Osteocyte (in vitro differentiated cells): ENCODE results near the gene AEBP2. TPM values are rescaled to one million over a fixed set of nuclear protein-coding genes. Genes with fewer than 3 reads are reported as not detected.

Experiments
- DNase-seq: peaks from one replicate; pipeline ENCODE4 v3.0.0; 2021; ENCODE audit warnings: mixed read lengths; ENCODE audit not compliant: unreplicated experiment; ENCODE audit errors: extremely low spot score
- H3K27ac Mint-ChIP-seq: one replicate; pipeline ENCODE4 v1.8.0; 2021; ENCODE audit warnings: mild to moderate bottlenecking, mixed read lengths; ENCODE audit not compliant: unreplicated experiment
- H3K27me3 Mint-ChIP-seq: one replicate; pipeline ENCODE4 v1.8.0; 2021; ENCODE audit warnings: mixed read lengths; ENCODE audit not compliant: unreplicated experiment
- H3K36me3 Mint-ChIP-seq: one replicate; pipeline ENCODE4 v1.8.0; 2021; ENCODE audit warnings: mixed read lengths; ENCODE audit not compliant: unreplicated experiment
- H3K4me1 Mint-ChIP-seq: one replicate; pipeline ENCODE4 v1.8.0; 2021; ENCODE audit warnings: mixed read lengths; ENCODE audit not compliant: unreplicated experiment
- H3K4me3 Mint-ChIP-seq: one replicate; pipeline ENCODE4 v1.8.0; 2021; ENCODE audit warnings: mild to moderate bottlenecking, moderate library complexity, mixed read lengths; ENCODE audit not compliant: unreplicated experiment
- H3K9me3 Mint-ChIP-seq: one replicate; pipeline ENCODE4 v1.8.0; 2021; ENCODE audit warnings: mixed read lengths; ENCODE audit not compliant: unreplicated experiment
- CTCF ChIP-seq: fragments of 200-600 bp; sonication (generic); IDR thresholded peaks from 2 replicates; pipeline ENCODE4 v1.5.0; 2021; ENCODE audit warnings: antibody characterized with exemption, mild to moderate bottlenecking, moderate library complexity
- total RNA-seq: library from RNA; stranded (reverse); gene quantifications from 2 replicates; pipeline ENCODE4 v1.2.1, GENCODE V29; 2021

The AEBP2 gene
- total RNA-seq, 1 donor from 2014 or later, result 33.5 TPM

DNA sequence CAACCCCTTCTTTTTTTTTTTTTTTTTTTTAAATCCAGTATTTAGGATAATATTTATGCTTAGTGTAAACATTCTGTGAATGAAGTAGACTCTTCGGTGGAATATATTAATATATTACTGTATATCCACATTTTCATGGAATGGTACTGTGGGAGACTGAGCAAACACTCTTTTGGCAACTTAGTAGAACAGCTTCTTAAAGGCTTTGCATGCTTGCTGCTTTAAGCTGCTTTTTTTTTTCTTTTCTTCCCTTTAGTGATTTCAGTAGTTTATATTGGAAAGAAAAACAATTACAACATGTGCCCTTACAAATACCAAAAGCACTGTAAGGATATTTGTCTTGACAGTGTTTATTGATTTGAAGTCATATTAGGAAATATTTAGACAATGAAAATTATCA lies 78.9 kb downstream of the AEBP2 start:
- Mint-ChIP-seq H3K4me3 (no peak overlapping the region), H3K27ac (no peak overlapping the region), H3K4me1 (peaks cover 14% of the 10 kb centered on the region), H3K9me3 (no peaks in the 10 kb centered on the region), H3K27me3 (no peaks in the 10 kb centered on the region), H3K36me3 (peaks cover 24% of the 10 kb centered on the region)
- DNase-seq, result no peak
- no peak for TF ChIP-seq CTCF

DNA sequence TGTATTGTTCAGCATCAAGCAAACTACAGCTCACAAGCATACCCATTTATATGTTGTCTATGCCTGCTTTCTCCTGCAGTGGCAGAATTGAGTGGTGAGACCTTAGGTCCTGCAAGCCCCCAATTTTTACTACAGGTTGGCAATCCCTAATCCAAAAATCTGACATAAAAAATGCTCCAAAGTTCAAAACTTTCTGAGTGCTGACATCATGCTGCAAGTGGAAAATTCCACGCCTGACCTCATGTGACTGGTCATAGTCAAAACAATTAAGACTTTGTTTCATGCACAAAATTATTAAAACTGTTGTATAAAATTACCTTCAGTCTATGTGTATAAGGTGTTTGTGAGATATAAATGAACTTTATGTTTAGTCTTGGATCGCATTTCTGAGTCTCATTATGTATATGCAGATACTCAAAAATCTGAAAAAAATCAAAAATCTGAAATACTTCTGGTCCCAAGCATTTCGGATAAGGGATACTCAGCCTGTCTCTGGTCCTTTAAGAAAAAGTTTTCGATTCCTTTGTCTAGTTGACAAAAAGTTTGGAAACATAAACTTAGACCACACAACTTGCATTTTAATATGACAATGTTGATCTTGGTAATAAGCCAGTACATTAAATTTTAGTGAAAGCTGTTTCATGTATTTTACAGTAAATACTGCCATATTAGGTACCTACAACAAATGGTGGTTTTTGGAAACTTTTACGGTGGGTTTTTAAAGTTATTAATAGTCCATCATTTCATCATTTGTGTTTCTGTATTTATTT lies 81.5 kb downstream of the AEBP2 start:
- Mint-ChIP-seq H3K4me3 (no peak overlapping the region), H3K27me3 (no peaks in the 10 kb centered on the region), H3K4me1 (peaks cover 22% of the 10 kb centered on the region), H3K27ac (no peak overlapping the region), H3K9me3 (no peaks in the 10 kb centered on the region), H3K36me3 (peaks cover 21% of the 10 kb centered on the region)
- DNase-seq, result no peak
- no peak for TF ChIP-seq CTCF

GRCh38 chr12:19525274-19525673 lies 86.0 kb downstream of the AEBP2 start:
- no peak for DNase-seq
- H3K36me3 Mint-ChIP-seq, result peaks cover 10% of the 10 kb centered on the region
- H3K9me3 Mint-ChIP-seq, result peaks cover 4% of the 10 kb centered on the region
- no peak for TF ChIP-seq CTCF
- H3K27ac Mint-ChIP-seq, result peak overlapping the region; percentile 35
- H3K27me3 Mint-ChIP-seq, result no peaks in the 10 kb centered on the region
- H3K4me3 Mint-ChIP-seq, result no peak overlapping the region
- H3K4me1 Mint-ChIP-seq, result peaks cover 28% of the 10 kb centered on the region

- Mint-ChIP-seq H3K4me3 (no peak overlapping the region), H3K4me1 (peaks cover 39% of the 10 kb centered on the region), H3K9me3 (peaks cover 4% of the 10 kb centered on the region), H3K27ac (no peak overlapping the region), H3K36me3 (peaks cover 3% of the 10 kb centered on the region), H3K27me3 (no peaks in the 10 kb centered on the region)
- no peak for DNase-seq
- no peak for TF ChIP-seq CTCF
These were observed 88.6 kb downstream of the AEBP2 start for GRCh38 chr12:19527866-19528265.

DNA sequence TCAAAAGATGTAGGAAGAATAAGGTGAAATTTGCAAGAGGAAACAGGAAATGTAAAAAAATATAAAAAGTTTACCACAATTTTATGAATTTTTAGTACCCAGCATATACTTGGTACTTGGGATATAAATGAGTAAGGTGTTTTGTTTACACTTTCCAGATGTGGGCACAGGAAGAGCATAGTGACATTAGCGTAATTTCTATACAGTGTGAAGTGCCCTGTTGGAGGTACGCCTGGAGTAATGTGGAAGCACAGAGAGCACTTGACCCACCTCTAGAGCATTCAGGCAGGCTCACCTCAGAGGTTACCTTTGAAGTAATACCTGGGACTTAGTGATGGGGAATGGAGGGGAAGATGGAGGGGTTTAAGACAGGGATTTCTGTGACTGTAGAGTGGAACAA lies 89.5 kb downstream of the AEBP2 start:
- no peak for DNase-seq
- H3K27ac Mint-ChIP-seq, result peak overlapping the region; percentile 87
- H3K9me3 Mint-ChIP-seq, result peaks cover 4% of the 10 kb centered on the region
- H3K36me3 Mint-ChIP-seq, result peaks cover 5% of the 10 kb centered on the region
- no peaks in the 10 kb centered on the region for H3K27me3 Mint-ChIP-seq
- no peak overlapping the region for H3K4me3 Mint-ChIP-seq
- no peak for TF ChIP-seq CTCF
- H3K4me1 Mint-ChIP-seq, result peaks cover 39% of the 10 kb centered on the region
